ENCODE measurements around the gene AP4B1.
"Not testable (repeated sequence)": the region's sequence is repeated elsewhere in the genome, so short reads cannot be mapped to it uniquely, and the experiment has no call there.

AP4B1 gene

DNA sequence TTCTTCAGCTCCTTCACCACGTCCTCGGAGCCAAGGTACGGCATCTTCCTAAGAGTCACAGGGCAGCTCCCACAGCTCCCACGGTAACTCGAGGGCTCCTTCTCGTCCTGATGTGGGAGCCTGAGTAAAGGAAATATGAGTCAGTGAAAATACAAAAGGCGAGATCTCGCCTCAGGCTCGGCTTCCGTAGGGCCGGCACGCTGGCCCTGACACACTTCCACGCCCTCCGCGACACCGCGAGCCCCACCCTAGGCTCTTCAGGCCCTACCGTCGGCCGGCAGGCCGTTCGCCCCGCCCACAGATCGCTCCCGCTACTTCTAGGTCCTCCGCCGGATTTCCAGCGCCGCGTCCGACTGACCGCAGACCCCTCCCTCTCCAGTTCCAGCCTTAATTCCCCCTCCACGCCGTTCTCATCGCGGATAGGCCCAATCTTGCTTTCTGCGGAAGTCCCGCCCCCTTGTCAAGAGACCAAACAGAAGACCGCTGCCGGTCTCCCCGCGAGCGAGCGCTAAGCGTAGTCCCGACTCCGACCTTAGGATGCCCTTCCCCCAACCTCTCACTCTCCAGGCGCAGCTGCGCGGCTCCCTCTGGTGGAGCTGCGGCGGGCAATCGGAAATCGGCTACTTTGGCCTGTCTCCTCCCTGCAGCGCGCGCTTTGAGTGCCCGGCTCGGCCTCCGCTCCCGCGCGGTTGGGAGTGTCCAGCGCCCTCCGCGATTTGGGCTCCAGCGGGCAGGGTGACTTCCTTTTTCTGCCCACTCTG, at the start of gene AP4B1, which contains the start of gene DCLRE1B:
Gene AP4B1, minus strand, starts transcription at position 126 of the 761 bp plus-strand sequence. Its CDS starts 82 bp downstream, at position 44.
Gene DCLRE1B, plus strand, starts transcription at position 653 of the 761 bp plus-strand sequence. CDS start 261 bp downstream, outside the sequence.
- DNase-seq, result peak; percentile 91

DNA sequence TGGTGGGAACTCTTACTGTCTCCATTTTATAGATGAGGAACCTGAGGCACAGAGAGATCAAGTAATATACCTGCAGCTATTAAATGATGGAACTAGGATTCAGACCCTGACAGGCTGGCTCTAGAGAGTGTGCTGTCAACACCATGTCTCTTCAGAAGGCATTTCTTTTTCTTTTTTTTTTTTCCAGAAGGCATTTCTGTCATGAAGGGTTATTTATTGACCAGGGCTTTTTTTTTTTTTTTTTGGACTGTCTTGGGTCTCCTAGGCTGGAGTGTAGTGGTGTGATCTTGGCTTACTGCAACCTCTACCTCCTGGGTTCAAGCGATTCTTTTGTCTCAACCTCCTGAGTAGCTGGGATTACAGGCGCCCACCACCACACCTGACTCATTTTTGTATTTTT, 47.1 kb upstream of the AP4B1 start:
- DNase-seq, result no peak

DNA sequence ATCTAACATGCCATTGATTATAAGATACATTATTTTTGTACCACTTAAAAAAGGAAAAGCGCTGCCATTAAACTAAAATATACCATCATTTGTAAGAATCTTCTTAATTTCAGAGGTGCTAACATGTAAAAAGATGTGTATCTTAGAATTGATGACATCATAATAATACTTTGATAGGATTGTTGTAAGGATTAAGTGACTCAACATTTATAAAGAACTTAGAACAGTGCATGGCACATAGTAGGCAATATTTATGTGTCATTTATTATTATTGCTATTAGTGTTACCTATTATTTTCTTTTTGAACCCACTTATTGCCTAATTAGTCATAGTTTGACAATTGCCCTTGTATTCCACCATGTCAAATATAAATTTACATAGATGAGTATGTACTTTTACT, 46.3 kb upstream of the AP4B1 start:
- no peak for DNase-seq

DNA sequence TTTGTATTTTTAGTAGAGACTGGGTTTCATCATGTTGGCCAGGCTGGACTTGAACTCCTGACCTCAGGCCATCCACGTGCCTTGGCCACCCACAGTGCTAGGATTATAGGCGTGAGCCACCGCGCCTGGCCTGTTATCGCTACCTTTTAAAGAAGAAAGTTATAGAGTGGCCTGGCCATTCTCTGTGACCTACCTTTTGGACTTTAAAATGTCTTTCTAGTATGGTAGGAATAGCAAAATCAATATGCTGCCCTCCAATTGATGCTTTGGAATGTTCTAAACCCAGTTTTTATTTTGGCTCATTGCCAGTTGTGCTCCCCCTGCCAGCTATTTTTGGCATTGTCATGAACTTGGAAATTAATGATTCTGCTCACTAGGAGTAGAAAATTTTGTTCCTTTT, 44.4 kb upstream of the AP4B1 start:
- no peak for DNase-seq

DNA sequence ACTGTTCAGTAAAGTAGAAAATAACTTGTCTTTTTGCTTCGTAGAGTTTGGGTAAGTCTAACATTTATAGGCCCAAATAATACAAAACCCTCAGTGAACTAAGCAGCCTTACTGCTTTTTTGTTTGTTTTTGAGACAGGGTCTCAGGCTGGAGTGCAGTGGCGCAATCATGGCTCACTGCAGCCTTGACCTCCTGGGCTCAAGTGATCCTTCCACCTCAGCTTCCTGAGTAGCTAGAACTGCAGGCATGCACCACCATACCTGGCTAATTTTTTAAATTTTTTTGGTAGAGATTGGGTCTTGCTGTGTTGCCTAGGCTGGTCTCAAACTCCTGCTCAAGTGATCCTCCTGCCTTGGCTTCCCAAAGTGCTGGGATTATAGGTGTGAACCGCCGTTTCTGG, 43.6 kb upstream of the AP4B1 start:
- DNase-seq, result not testable (repeated sequence)

DNA sequence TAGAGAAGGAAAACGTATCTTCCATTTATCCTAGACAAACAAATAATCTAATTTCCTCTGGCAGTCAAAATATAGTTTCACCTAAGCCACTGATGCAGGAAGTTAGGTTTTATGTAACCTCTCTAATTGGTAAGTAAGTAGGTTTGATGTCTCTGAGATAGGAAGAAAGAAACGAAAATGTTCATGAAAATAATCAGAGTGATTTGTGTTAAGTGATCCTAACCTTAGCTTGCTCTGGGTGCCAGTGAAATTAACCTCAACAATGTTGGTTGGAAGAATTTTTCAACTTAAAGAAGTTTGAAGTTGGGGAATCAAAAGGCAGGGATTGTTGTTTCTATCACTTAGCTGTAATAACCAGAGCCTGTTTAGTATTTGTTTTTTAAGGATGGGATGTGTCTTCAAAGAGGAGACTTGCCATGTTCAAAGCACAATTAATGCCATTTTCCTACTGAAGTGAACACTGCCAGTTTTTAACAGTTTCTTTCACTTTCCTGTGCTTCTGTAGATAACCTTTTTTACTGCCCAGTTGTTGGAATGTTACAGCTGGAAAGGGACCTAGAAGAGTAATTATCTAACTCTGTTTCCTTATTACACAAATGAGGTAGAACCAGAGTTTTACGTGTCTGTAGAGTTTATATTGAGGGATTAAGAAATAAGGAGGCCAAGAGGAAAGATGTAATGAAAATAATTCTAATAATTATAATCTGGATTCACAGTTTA, 42.9 kb upstream of the AP4B1 start:
- no peak for DNase-seq

DNA sequence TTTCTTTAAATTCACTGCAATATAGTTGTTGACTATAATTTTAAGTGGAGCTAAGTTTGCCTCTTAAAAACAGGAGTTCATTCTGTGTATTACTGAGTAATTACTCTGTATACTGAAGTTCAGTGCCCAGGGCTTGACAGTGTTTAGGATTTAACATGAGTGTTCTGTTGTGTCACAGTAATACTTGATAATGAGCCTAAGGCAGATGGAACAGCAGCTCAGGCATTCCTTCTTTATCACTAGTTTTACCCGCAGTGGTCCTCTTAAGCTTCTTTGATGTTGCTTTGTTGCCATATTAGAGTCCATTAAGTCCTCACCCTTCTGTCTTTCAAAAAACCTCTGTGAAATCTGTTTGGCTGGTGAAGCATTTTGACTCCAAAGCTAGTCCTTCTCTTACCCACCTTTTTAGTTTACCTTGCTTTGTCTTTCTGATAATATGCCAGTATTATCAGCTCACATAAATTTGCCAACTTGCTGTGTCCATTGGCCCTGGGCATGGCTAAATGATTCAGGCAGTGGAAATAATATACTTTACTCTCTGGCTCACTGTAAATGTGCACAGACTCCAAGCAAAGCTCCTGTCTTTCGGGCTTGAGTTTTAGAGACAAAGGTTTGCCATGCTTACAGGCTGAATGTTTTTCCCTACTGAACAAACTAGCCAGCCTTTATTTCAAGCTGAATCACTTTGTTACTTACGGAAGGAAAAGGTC, 42.2 kb upstream of the AP4B1 start:
- DNase-seq, result no peak

DNA sequence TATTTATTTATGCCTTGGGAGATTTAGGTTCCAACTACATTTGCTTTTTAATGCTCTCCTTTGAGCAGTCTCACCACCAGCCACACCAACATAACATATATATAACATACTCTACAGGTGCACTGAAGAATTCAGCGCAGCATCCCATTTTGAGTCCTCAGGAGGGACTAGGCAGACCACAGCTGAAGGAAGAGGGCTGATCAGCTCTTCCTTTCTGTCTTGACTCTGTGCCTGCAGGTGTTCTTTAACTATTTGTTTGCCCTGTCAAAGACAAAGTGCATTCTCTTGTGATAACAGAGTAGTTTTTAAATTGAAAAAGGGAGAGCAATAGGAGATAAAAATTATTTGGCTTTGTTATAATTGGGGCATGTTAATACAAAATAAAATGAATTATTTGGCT, 41.5 kb upstream of the AP4B1 start:
- no peak for DNase-seq

DNA sequence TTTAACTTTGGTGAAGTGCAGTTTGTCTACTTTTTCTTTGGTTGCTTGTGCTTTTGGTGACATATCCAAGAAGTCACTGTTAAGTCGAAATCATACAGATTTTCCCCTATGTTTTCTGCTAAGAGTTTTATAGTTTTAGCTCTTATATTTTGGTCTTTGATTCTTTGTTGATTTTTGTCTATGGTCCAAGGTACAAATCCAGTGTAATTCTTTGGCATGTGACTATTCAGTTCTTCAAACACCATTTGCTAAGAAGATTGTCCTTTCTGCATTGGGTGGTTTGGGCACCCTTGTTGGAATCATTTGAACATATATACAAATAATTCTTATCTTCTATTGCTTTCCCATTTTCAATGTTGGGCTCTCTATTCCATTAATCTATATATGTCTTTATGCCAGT, 40.7 kb upstream of the AP4B1 start:
- no peak for DNase-seq

DNA sequence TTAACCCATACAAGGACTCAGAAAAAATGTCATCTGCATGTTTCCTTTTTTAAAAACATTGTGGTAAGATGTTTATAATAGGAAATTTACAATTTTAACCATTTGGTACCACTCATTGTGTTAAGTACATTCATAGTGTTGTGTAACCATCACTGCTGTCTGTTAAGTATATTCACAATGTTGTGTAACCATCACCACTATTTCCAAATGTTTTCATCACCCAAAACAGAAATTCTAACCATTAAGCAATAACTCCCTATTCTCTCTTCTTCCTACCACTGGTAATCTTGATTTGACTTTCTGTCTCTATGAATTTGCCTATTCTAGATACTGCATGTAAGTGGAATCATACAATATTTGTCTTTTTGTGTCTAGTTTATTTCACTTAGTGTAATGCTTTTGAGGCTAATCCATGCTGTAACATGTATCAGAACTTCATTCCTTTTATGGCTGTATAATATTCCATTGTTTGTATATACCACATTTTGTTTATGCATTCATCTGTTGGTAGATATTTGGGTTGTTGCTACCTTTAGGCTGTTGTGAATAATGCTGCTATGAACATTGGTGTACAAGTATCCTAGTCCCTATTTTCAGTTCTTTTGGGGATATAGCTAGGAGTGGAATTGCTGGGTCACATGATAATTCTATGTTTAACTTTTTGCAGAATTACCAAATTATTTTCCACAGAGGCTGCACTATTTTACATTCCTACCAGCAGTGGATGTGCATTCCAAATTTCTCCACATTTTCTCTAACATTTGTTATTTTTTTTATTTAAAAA, 38.6 kb upstream of the AP4B1 start:
- DNase-seq, result no peak

DNA sequence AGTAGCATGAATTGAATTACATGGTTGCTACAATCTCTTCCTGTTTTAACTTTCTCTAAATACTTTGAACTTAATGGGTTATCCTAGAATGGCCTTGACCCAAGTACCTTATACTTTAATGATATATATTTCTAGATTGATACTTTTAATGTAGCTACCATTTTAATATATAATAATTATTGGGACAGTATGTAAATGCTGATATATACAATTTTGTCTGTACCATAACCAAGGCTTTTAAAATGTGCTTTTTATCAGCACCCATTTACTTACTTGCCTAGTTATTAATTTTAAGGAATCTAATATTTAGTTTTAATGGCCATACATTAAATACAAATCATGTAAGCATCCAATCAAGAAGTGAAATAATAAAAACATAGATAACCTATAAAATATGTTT, 37.9 kb upstream of the AP4B1 start:
- no peak for DNase-seq

DNA sequence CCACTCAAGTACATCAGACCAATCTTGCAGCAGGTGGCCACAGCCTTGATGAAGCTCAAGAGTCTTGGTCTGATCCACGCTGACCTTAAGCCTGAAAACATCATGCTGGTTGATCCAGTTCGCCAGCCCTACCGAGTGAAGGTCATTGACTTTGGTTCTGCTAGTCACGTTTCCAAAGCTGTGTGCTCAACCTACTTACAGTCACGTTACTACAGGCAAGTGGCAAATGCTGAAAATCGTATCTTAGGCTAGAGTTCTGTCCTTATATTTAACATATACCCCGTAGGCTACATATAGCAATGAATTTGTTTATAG, 36.6 kb upstream of the AP4B1 start:
- DNase-seq, result no peak

DNA sequence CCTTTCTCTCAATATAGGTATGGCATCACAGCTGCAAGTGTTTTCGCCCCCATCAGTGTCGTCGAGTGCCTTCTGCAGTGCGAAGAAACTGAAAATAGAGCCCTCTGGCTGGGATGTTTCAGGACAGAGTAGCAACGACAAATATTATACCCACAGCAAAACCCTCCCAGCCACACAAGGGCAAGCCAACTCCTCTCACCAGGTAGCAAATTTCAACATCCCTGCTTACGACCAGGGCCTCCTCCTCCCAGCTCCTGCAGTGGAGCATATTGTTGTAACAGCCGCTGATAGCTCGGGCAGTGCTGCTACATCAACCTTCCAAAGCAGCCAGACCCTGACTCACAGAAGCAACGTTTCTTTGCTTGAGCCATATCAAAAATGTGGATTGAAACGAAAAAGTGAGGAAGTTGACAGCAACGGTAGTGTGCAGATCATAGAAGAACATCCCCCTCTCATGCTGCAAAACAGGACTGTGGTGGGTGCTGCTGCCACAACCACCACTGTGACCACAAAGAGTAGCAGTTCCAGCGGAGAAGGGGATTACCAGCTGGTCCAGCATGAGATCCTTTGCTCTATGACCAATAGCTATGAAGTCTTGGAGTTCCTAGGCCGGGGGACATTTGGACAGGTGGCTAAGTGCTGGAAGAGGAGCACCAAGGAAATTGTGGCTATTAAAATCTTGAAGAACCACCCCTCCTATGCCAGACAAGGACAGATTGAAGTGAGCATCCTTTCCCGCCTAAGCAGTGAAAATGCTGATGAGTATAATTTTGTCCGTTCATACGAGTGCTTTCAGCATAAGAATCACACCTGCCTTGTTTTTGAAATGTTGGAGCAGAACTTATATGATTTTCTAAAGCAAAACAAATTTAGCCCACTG, 36.0 kb upstream of the AP4B1 start:
- no peak for DNase-seq

DNA sequence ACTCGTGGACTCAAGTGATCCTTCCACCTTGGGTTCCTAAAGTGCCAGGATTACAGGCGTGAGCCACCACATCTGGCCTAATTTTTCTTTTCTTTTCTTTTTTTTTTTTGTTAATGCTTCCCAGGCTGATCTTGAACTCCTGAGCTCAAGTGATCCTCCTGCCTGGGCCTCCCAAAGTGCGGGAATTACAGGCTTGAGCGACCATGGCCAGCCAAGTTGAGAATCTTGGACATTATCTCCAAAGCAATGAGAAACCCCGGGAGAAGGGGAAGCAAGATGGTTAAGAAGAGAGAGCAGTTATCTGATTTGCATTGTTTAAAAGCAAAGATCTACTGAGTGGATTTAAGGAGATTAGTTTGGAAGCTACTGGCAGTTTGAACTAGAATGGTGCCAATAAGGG, 33.6 kb upstream of the AP4B1 start:
- DNase-seq, result no peak

DNA sequence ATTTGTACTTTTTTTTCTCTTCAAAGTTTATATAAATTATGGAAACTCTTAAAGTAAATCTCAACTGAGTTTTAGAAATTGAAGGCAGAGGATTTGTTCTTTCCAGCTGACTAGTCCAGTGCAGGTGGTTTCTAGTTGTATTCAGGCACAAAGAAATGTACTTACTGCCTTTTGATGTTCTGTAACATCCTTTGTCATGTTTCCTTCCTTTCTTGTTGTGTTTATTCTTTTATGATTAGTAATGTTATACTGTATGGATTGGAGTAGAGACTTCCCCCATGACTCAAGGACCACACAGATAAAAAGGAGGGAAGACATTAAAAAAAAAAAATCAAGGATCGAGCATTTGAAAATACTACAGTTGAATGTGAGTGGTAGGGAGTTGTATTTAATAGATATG, 32.5 kb upstream of the AP4B1 start:
- DNase-seq, result no peak

DNA sequence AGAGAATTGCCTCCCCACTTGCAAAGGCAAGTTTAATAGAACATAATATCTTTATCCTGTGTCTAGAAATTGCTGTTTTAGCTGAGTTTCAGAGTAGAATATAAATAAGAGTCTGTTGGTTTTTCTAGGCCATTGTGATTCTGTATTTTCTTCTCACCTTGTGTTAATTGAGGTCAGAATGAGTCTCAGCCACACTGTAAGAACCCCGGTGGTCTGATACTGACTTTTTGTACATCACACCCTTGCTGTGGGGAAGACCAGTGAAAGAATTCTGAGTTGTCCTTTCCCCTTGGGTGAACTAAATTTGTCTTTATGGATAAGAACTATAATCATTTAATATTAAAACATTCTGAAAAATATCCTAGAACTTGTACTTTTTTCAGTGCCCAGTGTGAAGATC, 31.4 kb upstream of the AP4B1 start:
- no peak for DNase-seq

DNA sequence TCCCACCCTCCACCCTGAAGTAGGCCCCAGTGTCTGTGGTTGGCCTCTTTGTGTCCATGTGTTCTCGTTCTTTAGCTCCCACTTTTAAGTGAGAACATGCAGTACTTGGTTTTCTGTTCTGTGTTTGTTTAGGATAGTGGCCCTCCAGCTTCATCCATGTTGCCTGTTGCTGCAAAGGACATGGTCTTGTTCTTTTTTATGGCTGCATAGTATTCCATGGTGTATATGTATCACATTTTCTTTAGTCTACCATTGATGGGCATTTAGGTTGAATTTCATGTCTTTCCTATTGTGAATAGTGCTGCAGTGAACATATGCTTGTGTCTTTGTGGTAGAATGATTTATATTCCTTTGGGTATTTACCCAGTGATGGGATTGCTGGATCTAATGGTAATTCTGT, 30.6 kb upstream of the AP4B1 start:
- DNase-seq, result no peak

DNA sequence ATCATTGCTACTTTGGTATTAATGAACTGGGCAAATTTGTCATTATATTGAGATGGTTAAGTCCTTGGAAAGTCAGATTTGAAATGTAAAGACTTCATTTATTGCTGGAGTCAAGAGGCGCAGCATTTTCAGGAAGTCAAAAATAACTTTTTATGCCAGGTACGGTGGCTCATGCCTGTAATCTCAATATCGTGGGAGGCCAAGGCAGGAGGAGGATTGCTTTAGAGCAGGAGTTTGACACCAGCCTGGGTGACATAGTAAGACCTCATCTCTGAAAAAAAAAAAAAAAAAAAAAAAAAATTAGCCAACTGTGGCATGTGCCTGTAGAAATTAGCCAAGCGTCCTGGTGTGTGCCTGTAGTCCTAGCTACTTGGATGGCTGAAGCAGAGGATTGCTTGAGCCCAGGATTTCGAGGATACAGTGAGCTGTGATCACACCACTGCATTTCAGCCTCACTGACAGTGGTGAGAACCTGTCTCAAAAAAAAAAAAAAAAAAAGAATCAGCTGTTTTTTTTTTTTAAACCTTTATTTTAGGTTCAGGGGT, 30.0 kb upstream of the AP4B1 start:
- DNase-seq, result no peak

DNA sequence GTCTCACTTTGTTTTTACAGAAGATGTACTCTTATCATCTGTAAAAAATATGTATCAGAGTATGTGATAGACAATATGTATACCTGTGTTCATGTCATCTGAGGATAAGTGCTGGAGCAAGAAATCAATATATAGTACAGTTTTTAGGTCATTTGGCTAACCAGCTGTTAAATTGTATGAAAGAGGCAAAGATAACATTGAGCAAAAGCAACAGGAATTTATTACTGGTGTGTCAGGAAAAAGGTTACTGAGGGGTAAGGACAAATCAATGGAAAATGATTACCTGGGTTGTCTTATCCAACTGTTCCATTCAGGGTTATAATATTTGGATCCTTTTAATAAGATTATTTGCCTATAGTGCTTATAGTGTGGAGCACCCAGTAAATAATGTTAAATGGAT, 29.4 kb upstream of the AP4B1 start:
- DNase-seq, result no peak

DNA sequence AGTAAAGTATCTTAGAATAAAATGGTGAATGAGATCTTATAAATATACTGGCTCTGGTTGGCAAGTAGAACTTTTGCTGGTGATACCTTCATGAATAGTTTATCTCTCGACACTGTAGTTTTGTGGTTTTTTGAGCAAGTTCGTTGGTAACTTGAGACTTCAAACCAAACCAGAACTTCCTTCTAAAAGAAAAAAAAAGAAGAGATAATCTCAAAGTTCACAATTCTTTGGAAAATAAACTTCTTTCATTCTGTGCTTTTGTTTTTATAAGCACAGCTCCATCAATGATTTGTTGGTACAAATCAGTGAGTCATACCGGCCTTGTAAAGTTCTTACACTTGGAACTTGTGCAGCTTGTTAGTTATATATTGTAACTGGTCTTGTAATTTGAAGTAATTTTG, 26.9 kb upstream of the AP4B1 start:
- no peak for DNase-seq

DNA sequence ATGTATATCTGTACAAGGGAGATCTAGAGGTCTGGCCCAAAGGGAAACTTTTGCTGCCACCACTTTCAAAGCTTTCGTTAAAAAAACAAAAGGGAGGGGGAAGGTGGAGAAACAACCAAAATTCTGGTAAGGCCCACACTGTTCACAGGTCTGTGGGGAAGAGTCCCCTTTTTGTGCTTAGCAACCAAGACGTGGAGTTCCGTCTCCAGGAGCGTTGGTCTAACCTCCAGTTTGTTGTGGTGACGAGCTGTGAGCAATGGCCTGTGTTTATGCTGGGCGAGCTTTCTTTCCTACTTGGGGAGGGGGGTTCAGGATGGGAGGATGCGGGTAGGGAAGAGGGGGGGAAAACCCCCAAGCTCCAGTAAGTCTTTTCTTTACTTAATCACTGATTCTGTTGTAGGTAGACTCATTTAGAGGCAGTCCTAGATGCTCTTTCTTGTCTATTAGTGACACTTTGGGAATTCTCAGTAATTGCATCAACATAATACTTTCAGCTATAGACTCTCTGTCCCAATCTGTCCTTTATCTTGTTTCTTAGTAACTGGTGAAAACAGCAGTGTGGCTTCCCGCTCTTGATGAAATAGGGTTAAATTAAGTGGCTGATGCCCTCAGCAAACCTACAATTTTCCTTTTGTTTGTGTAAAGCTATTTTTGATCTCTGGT, 26.0 kb upstream of the AP4B1 start:
- DNase-seq, result no peak

Measured in NCI-H2081 treated with DMSO at 0.1 percent for 48 hours (cell line).